OCI-LY3 (cell line): Measurements from ENCODE around the gene MYLK.
"Not testable (repeated sequence)": the region's sequence is repeated elsewhere in the genome, so short reads cannot be mapped to it uniquely, and the experiment has no call there.

Experiments
- H2AFZ ChIP-seq: fragments of 200-600, 300-600 bp; shearing (Covaris generic); 2 replicates; pipeline ENCODE4 v1.6.0; 2014; ENCODE audit warnings: antibody characterized with exemption, low read depth, low read length
- H3K27ac ChIP-seq: fragments of 200-600, 300-600 bp; sonication (generic); 2 replicates; pipeline ENCODE4 v1.5.1; 2014; ENCODE audit warnings: mild to moderate bottlenecking, low read length, moderate library complexity, mixed read lengths
- H3K27me3 ChIP-seq: fragments of 200-600, 300-600 bp; sonication (generic); 2 replicates; pipeline ENCODE4 v1.6.1; 2014; ENCODE audit warnings: low read depth, low read length, mixed read lengths
- H3K36me3 ChIP-seq: fragments of 200-600, 300-600 bp; sonication (generic); replicated peaks from 2 replicates; pipeline ENCODE3; 2014; ENCODE audit warnings: low read depth, low read length, mixed read lengths
- H3K4me1 ChIP-seq: fragments of 300-600, 200-600 bp; sonication (generic); 2 replicates; pipeline ENCODE4 v1.6.1; 2014; ENCODE audit warnings: low read length, mixed read lengths
- H3K4me2 ChIP-seq: fragments of 200-600, 300-600 bp; sonication (generic); 2 replicates; pipeline ENCODE4 v1.6.1; 2014; ENCODE audit warnings: low read length, mixed read lengths
- H3K4me3 ChIP-seq: fragments of 300-600, 200-600 bp; sonication (generic); 2 replicates; pipeline ENCODE4 v1.5.1; 2014; ENCODE audit warnings: antibody characterized with exemption, mild to moderate bottlenecking, low read length, moderate library complexity
- H3K79me2 ChIP-seq: fragments of 300-600, 200-600 bp; shearing (Covaris generic); 2 replicates; pipeline ENCODE4 v1.6.1; 2014; ENCODE audit warnings: mild to moderate bottlenecking, low read length, mixed read lengths
- H3K9ac ChIP-seq: fragments of 300-600, 200-600 bp; shearing (Covaris generic); 2 replicates; pipeline ENCODE4 v1.6.0; 2014; ENCODE audit warnings: mild to moderate bottlenecking, low read length, moderate library complexity
- H3K9me3 ChIP-seq: fragments of 200-600, 300-600 bp; shearing (Covaris generic); 2 replicates; pipeline ENCODE4 v1.6.1; 2014; ENCODE audit warnings: low read length, mixed read lengths; ENCODE audit not compliant: insufficient read depth
- H4K20me1 ChIP-seq: fragments of 200-600, 300-600 bp; sonication (generic); 2 replicates; pipeline ENCODE4 v1.6.1; 2016; ENCODE audit warnings: low read length, mixed read lengths; ENCODE audit not compliant: insufficient read depth
- EZH2phosphoT487 ChIP-seq: fragments of 200-600 bp; shearing (Covaris generic); IDR thresholded peaks from 2 replicates; pipeline ENCODE4 v1.6.1; 2018; ENCODE audit warnings: antibody characterized with exemption, mixed run types, low read depth
- TF ChIP-seq, protein P1 (sequence below): fragments of 200-600, 300-600 bp; sonication (generic); IDR thresholded peaks from 2 replicates; pipeline ENCODE4 v1.5.1; 2014; ENCODE audit warnings: antibody characterized with exemption, low read length, low read depth

MYLK gene

DNA sequence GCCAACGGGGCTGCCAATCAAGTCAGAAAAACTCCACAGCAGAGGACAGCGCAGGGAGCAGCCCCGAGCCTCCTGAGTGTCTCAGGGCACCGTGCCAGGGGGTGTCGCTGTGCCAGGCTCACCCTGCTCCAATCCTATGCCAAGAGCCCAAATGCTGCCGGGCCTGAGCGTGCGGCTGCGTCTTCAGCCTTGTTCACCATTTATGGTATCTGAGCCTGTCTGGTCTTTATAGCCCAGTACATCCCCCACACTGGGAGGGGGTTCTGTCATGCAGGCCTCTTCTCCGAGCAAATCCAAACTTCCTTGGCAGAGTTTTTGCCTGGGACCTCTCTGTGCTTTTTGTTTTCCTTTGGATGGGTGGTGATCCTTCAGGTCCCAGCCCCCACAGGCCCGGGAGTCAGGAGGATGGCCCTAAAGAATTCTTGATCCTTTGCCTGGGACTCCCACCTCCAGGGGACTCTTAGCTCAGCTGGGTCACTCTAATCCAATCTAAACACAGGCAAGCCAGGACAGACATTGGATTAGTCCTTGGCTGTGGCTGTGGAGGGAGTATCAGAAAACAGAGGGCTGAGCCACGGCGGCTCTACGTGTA lies 164.2 kb downstream of the MYLK start:
- TF ChIP-seq, protein P1, sequence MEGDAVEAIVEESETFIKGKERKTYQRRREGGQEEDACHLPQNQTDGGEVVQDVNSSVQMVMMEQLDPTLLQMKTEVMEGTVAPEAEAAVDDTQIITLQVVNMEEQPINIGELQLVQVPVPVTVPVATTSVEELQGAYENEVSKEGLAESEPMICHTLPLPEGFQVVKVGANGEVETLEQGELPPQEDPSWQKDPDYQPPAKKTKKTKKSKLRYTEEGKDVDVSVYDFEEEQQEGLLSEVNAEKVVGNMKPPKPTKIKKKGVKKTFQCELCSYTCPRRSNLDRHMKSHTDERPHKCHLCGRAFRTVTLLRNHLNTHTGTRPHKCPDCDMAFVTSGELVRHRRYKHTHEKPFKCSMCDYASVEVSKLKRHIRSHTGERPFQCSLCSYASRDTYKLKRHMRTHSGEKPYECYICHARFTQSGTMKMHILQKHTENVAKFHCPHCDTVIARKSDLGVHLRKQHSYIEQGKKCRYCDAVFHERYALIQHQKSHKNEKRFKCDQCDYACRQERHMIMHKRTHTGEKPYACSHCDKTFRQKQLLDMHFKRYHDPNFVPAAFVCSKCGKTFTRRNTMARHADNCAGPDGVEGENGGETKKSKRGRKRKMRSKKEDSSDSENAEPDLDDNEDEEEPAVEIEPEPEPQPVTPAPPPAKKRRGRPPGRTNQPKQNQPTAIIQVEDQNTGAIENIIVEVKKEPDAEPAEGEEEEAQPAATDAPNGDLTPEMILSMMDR = no peak
- no peak for TF ChIP-seq EZH2phosphoT487
- Histone ChIP-seq H3K27me3 (peaks cover 4% of the 10 kb centered on the region), H3K9ac (no peak overlapping the region), H3K4me2 (no peak overlapping the region), H3K9me3 (no peaks in the 10 kb centered on the region), H3K36me3 (no peaks in the 10 kb centered on the region), H3K4me3 (no peak overlapping the region), H3K27ac (no peak overlapping the region), H3K4me1 (no peaks in the 10 kb centered on the region), H3K79me2 (no peaks in the 10 kb centered on the region), H4K20me1 (no peaks in the 10 kb centered on the region), H2AFZ (no peak overlapping the region)

DNA sequence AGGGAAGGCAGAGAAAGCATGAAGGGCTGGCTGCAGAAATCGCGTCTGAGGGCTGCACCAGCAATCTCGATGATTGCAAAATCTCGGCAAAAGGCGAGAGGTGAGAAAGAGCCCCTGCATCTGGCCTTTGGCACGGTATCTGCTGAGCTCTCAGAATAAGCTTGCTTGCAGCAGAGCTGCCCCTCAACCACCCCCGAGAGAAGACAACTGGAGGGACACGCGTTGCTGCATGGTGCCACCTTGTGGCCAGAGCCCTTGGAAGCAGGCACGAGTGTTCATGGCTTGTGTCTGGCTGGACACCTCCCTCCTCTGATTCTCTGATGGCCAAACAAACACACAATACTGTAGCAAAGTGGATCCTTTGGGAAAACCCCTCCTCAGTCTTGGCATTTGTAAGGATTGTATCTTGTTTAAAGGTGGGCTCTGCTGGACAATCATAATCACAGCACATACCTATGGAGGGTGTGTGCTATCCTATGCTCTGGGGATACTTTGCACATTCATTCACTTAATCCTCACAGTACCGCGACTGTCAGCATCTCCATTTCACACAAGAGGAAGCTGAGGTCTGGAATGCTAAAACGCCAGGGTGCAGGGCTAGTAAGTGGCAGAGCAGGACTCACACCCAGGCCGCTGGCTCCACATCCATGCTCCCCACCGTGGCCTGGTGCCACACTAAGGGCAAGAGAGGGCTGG lies 164.9 kb downstream of the MYLK start:
- H3K79me2 ChIP-seq, H3K27ac ChIP-seq, H3K9ac ChIP-seq, H3K4me1 ChIP-seq, H2AFZ ChIP-seq, H3K4me2 ChIP-seq, H4K20me1 ChIP-seq, H3K9me3 ChIP-seq, H3K36me3 ChIP-seq, H3K4me3 ChIP-seq, H3K27me3 ChIP-seq: not testable (repeated sequence)
- TF ChIP-seq, protein P1 = peak; percentile 58

DNA sequence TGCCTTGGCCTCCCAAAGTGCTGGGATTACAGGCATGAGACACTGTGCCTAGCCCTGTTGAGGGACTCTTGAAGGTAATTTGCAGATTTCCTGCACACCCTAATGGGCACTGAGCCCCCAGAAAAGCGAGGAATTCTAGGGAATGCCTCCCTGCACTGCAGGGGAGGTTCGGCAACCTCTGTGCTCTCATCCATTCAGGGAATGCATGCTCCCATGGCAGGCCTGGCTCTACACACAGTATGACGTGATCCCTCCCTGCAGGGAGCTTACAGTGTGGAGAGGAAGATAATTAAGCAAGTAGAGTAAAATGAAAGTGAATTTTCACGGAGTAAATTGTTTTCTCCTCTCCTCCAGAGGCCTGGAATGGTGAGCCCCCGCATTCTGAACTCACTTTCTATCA lies 166.0 kb downstream of the MYLK start:
- TF ChIP-seq, protein P1 = no peak
- TF ChIP-seq EZH2phosphoT487 = no peak
- no peaks in the 10 kb centered on the region for H3K4me1 ChIP-seq
- H4K20me1 ChIP-seq = no peaks in the 10 kb centered on the region
- H3K4me3 ChIP-seq = no peak overlapping the region
- H3K4me2 ChIP-seq = no peak overlapping the region
- no peak overlapping the region for H3K9ac ChIP-seq
- no peaks in the 10 kb centered on the region for H3K9me3 ChIP-seq
- no peak overlapping the region for H3K27ac ChIP-seq
- no peaks in the 10 kb centered on the region for H3K36me3 ChIP-seq
- H2AFZ ChIP-seq = no peak overlapping the region
- no peaks in the 10 kb centered on the region for H3K79me2 ChIP-seq
- peaks cover 8% of the 10 kb centered on the region for H3K27me3 ChIP-seq

DNA sequence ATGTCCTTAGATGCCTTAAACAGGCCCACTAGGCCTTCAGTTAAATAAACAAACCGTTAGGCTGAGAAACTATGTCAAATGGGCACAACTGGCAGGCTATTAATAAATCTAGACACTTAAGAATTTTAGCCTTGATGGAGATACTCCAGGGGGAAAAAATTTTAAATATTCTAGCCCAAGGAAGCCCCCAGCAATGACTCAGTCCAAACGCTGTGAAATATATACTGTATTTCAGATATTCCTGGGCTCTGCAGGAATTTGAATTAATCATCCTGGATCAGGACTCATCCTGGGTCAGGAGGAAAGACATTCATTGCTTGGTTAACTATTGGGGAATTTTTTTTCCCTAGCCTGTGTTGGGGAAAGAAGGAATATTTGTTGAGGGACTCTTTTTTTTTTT lies 166.7 kb downstream of the MYLK start:
- not testable (repeated sequence) for H3K9me3 ChIP-seq, H3K9ac ChIP-seq, H2AFZ ChIP-seq, H3K79me2 ChIP-seq, H3K4me1 ChIP-seq, H3K36me3 ChIP-seq, H3K27me3 ChIP-seq, H3K4me3 ChIP-seq, H3K27ac ChIP-seq, H4K20me1 ChIP-seq, H3K4me2 ChIP-seq
